ENCODE results near the gene LIG3. TPM values are rescaled to one million over a fixed set of nuclear protein-coding genes. Genes with fewer than 3 reads are reported as not detected.

The LIG3 gene
- total RNA-seq, 1 donor from 2014 or later: 30.7 TPM

DNA sequence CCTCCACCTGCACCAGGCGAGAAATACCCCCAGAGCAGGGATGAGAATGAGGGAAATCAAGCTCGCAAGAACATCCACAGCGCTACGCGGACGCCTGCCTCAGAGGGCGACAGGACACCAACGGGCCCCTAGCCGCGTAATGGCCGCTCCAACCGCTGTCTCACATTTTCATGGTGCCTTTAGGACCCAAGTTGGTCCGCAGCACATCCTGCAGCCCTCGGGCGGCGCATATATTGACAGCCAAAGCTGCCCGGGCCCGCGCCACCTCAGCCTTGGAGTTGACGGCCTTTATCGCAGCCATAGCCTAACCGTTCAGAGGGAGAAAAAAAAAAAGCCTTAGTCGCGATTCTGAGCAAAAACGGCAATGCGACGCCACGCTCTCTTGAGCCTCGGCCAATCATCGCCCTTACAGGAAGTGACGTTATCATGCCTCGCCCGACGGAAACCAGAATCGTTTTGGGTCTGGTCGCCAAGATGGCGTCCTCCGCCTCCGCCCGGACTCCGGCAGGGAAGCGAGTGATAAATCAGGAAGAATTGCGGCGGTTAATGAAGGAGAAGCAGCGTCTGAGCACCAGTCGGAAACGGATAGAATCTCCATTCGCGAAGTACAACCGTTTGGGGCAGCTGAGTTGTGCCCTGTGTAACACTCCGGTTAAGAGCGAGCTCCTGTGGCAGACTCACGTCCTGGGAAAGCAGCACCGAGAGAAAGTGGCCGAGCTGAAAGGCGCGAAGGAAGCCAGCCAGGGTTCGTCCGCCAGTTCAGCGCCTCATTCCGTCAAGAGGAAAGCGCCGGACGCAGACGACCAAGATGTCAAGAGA, 19.0 kb upstream of the LIG3 start, which contains the start of the genes CCT6B and ZNF830:
Gene CCT6B (minus strand): TSS at position 368 of the 819 bp plus-strand sequence. CDS start 67 bp downstream, at position 301.
Gene ZNF830 (plus strand): TSS at position 448 of the 819 bp plus-strand sequence. CDS start 27 bp downstream, at position 475.
- Mint-ChIP-seq H3K36me3 (ENCODE audit: low read depth, unreplicated experiment) (no peaks in the 10 kb centered on the region), H3K4me3 (ENCODE audit: unreplicated experiment) (peak within 1 kb of the TSS; percentile 99), H3K9me3 (ENCODE audit: unreplicated experiment) (peaks cover 1% of the 10 kb centered on the region), H3K27me3 (ENCODE audit: low read depth, unreplicated experiment) (no peaks in the 10 kb centered on the region), H3K27ac (ENCODE audit: unreplicated experiment) (peak within 1 kb of the TSS; percentile 100), H3K4me1 (ENCODE audit: low read depth, unreplicated experiment) (peaks cover 8% of the 10 kb centered on the region)
- peaks cover 28% of the 10 kb centered on the region for H3K79me2 ChIP-seq (ENCODE audit: insufficient read depth, low read length)
- H3K9ac ChIP-seq (ENCODE audit: low read length): peak within 1 kb of the TSS; percentile 98
- FAIRE-seq: peak; percentile 41
- no peaks in the 10 kb centered on the region for H3K9me3 ChIP-seq (ENCODE audit: insufficient read depth, low read depth, low read length)
- H3K27ac ChIP-seq (ENCODE audit: low read depth, low read length): peak within 1 kb of the TSS; percentile 94
- H4K20me1 ChIP-seq (ENCODE audit: insufficient read depth, low read length): no peaks in the 10 kb centered on the region
- peak within 1 kb of the TSS; percentile 98 for H2AFZ ChIP-seq (ENCODE audit: low read depth, low read length)
- H3K4me1 ChIP-seq (ENCODE audit: insufficient read depth, low read length): peaks cover 16% of the 10 kb centered on the region
- peak within 1 kb of the TSS; percentile 95 for H3K4me2 ChIP-seq (ENCODE audit: low read length)
- TF ChIP-seq, protein P1, sequence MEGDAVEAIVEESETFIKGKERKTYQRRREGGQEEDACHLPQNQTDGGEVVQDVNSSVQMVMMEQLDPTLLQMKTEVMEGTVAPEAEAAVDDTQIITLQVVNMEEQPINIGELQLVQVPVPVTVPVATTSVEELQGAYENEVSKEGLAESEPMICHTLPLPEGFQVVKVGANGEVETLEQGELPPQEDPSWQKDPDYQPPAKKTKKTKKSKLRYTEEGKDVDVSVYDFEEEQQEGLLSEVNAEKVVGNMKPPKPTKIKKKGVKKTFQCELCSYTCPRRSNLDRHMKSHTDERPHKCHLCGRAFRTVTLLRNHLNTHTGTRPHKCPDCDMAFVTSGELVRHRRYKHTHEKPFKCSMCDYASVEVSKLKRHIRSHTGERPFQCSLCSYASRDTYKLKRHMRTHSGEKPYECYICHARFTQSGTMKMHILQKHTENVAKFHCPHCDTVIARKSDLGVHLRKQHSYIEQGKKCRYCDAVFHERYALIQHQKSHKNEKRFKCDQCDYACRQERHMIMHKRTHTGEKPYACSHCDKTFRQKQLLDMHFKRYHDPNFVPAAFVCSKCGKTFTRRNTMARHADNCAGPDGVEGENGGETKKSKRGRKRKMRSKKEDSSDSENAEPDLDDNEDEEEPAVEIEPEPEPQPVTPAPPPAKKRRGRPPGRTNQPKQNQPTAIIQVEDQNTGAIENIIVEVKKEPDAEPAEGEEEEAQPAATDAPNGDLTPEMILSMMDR (IDR thresholded peaks at IDR 0.05; ENCODE audit: insufficient read depth, low read depth, low read length): no peak
- no peak for TF ChIP-seq EZH2 (IDR thresholded peaks at IDR 0.05; ENCODE audit: insufficient read depth, low read length)
- peak; percentile 90 for DNase-seq (ENCODE audit: low read depth)
- no peaks in the 10 kb centered on the region for H3K36me3 ChIP-seq (ENCODE audit: insufficient read depth, low read length)
- H3K27me3 ChIP-seq (ENCODE audit: insufficient read depth, low read length): no peaks in the 10 kb centered on the region
- H3K4me3 ChIP-seq (ENCODE audit: insufficient read depth, low read depth, low read length): peak within 1 kb of the TSS; percentile 97

DNA sequence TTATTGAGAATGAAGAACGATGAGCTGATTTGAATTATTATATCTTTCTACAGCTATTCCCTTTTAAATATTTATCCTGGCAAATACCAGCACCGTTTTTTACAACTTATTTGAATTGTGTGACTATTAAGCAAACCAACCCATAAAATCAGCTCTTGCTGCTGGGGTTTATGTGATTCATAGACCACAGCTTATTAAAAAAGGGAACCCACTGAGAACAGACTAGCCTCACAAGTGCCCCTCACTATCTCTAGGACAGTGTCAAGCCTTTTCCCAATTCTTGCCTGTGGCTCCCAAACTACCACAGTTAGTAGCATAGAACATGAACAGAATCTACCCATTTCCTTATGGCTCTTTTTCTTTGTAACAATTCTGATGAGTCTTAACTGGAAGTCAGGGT, 6.1 kb upstream of the LIG3 start:
- H3K9ac ChIP-seq (ENCODE audit: low read length): no peak overlapping the region
- Mint-ChIP-seq H3K36me3 (ENCODE audit: low read depth, unreplicated experiment) (peaks cover 4% of the 10 kb centered on the region), H3K4me1 (ENCODE audit: low read depth, unreplicated experiment) (peaks cover 9% of the 10 kb centered on the region), H3K27me3 (ENCODE audit: low read depth, unreplicated experiment) (no peaks in the 10 kb centered on the region), H3K9me3 (ENCODE audit: unreplicated experiment) (no peaks in the 10 kb centered on the region), H3K4me3 (ENCODE audit: unreplicated experiment) (no peak overlapping the region), H3K27ac (ENCODE audit: unreplicated experiment) (no peak overlapping the region)
- TF ChIP-seq EZH2 (IDR thresholded peaks at IDR 0.05; ENCODE audit: insufficient read depth, low read length): no peak
- TF ChIP-seq, protein P1 (IDR thresholded peaks at IDR 0.05; ENCODE audit: insufficient read depth, low read depth, low read length): no peak
- H3K4me3 ChIP-seq (ENCODE audit: insufficient read depth, low read depth, low read length): no peak overlapping the region
- H3K36me3 ChIP-seq (ENCODE audit: insufficient read depth, low read length): no peaks in the 10 kb centered on the region
- H3K79me2 ChIP-seq (ENCODE audit: insufficient read depth, low read length): no peaks in the 10 kb centered on the region
- no peaks in the 10 kb centered on the region for H3K9me3 ChIP-seq (ENCODE audit: insufficient read depth, low read depth, low read length)
- H3K27ac ChIP-seq (ENCODE audit: low read depth, low read length): no peak overlapping the region
- no peaks in the 10 kb centered on the region for H3K4me1 ChIP-seq (ENCODE audit: insufficient read depth, low read length)
- no peaks in the 10 kb centered on the region for H3K27me3 ChIP-seq (ENCODE audit: insufficient read depth, low read length)
- H2AFZ ChIP-seq (ENCODE audit: low read depth, low read length): no peak overlapping the region
- H4K20me1 ChIP-seq (ENCODE audit: insufficient read depth, low read length): no peaks in the 10 kb centered on the region
- no peak for FAIRE-seq
- no peak overlapping the region for H3K4me2 ChIP-seq (ENCODE audit: low read length)
- no peak for DNase-seq (ENCODE audit: low read depth)
